GM18499 (cell line): ENCODE data around the gene SYCE3.

Experiments
- ATAC-seq: cut with Tn5 transposase; IDR thresholded peaks from one replicate; pipeline ENCODE4 v1.9.1; 2021; ENCODE audit warnings: moderate number of reproducible peaks; ENCODE audit not compliant: insufficient read depth, unreplicated experiment

The SYCE3 gene

GRCh38 chr22:50577697-50577986 lies 14.9 kb upstream of the SYCE3 start:
- ATAC-seq: no peak

- ATAC-seq: no peak
These were observed 14.3 kb upstream of the SYCE3 start for GRCh38 chr22:50576806-50577696.

GRCh38 chr22:50576070-50576469 lies 13.4 kb upstream of the SYCE3 start:
- no peak for ATAC-seq

- ATAC-seq: no peak
These were observed 12.8 kb upstream of the SYCE3 start for GRCh38 chr22:50575426-50575941.

- ATAC-seq: no peak
These were observed 11.7 kb upstream of the SYCE3 start for GRCh38 chr22:50574383-50574755.

- no peak for ATAC-seq
These were observed 11.0 kb upstream of the SYCE3 start for GRCh38 chr22:50573491-50574382.

GRCh38 chr22:50572965-50573364 lies 10.2 kb upstream of the SYCE3 start:
- no peak for ATAC-seq

GRCh38 chr22:50571264-50572175 lies 8.8 kb upstream of the SYCE3 start:
- no peak for ATAC-seq

GRCh38 chr22:50570861-50571260 lies 8.1 kb upstream of the SYCE3 start:
- ATAC-seq: no peak

- no peak for ATAC-seq
These were observed 7.3 kb upstream of the SYCE3 start for GRCh38 chr22:50569896-50570535.

GRCh38 chr22:50569041-50569459 lies 6.3 kb upstream of the SYCE3 start:
- ATAC-seq: no peak

- no peak for ATAC-seq
These were observed 5.9 kb upstream of the SYCE3 start for GRCh38 chr22:50568626-50569025.

- ATAC-seq: no peak
These were observed 5.1 kb upstream of the SYCE3 start for GRCh38 chr22:50567721-50568252.

- no peak for ATAC-seq
These were observed 1.6 kb upstream of the SYCE3 start for GRCh38 chr22:50564289-50564688.

GRCh38 chr22:50563413-50564160 lies 868 bp upstream of the SYCE3 start:
- ATAC-seq: no peak

GRCh38 chr22:50561401-50562358 lies 1.0 kb downstream of the SYCE3 start:
- ATAC-seq: no peak

- ATAC-seq: no peak
These were observed 2.7 kb downstream of the SYCE3 start for GRCh38 chr22:50560034-50560433.

- ATAC-seq: no peak
These were observed 6.0 kb downstream of the SYCE3 start for GRCh38 chr22:50556703-50557102.
